Neural progenitor cell (in vitro differentiated cells): ENCODE results near the gene COCH. TPM values are rescaled to one million over a fixed set of nuclear protein-coding genes. Genes with fewer than 3 reads are reported as not detected.

Experiments
- DNase-seq: peaks from one replicate; pipeline ENCODE4 v3.0.0-alpha.2; 2016; ENCODE audit warnings: low spot score
- H2AFZ ChIP-seq: fragments of 200-600 bp; sonication (generic); replicated peaks from 2 replicates; pipeline ENCODE4 v1.6.1; 2016; ENCODE audit warnings: antibody characterized with exemption
- H3F3A ChIP-seq: fragments of 200-600 bp; sonication (generic); 2 replicates; pipeline ENCODE4 v1.6.1; 2016; ENCODE audit warnings: antibody characterized with exemption, low read depth
- H3K27ac ChIP-seq: fragments of 200-600 bp; sonication (generic); 2 replicates; pipeline ENCODE4 v1.5.1; 2016; ENCODE audit warnings: mild to moderate bottlenecking
- H3K27me3 ChIP-seq: fragments of 200-600 bp; sonication (generic); 2 replicates; pipeline ENCODE4 v1.6.1; 2016; ENCODE audit warnings: mild to moderate bottlenecking, moderate library complexity
- H3K36me3 ChIP-seq: fragments of 200-600 bp; sonication (generic); 2 replicates; pipeline ENCODE4 v1.5.1; 2016
- H3K4me1 ChIP-seq: fragments of 200-600 bp; sonication (generic); 2 replicates; pipeline ENCODE4 v1.6.1; 2016; ENCODE audit warnings: mixed run types
- H3K4me2 ChIP-seq: fragments of 200-600 bp; sonication (generic); 2 replicates; pipeline ENCODE4 v1.6.1; 2016
- H3K4me3 ChIP-seq: fragments of 200-600 bp; sonication (generic); 2 replicates; pipeline ENCODE4 v1.5.1; 2016
- H3K79me2 ChIP-seq: fragments of 200-600 bp; sonication (generic); 2 replicates; pipeline ENCODE4 v1.6.1; 2016; ENCODE audit warnings: low read depth
- H3K9ac ChIP-seq: fragments of 200-600 bp; sonication (generic); 2 replicates; pipeline ENCODE4 v1.6.1; 2016
- H3K9me3 ChIP-seq: fragments of 200-600 bp; sonication (generic); 2 replicates; pipeline ENCODE4 v1.5.1; 2016; ENCODE audit warnings: low read depth
- H4K20me1 ChIP-seq: fragments of 200-600 bp; sonication (generic); 2 replicates; pipeline ENCODE4 v1.6.1; 2016; ENCODE audit warnings: low read depth
- H3K27ac Mint-ChIP-seq: 3 replicates; pipeline ENCODE4 v1.8.0; 2021; ENCODE audit warnings: mixed read lengths
- H3K27me3 Mint-ChIP-seq: 2 replicates; pipeline ENCODE4 v1.8.0; 2022; ENCODE audit warnings: low read depth, mild to moderate bottlenecking, inconsistent platforms, moderate library complexity, mixed read lengths; ENCODE audit not compliant: insufficient read depth
- H3K36me3 Mint-ChIP-seq: 3 replicates; pipeline ENCODE4 v1.8.0; 2021; ENCODE audit warnings: mixed read lengths
- H3K4me1 Mint-ChIP-seq: 3 replicates; pipeline ENCODE4 v1.8.0; 2021; ENCODE audit warnings: mixed read lengths
- H3K4me3 Mint-ChIP-seq: 3 replicates; pipeline ENCODE4 v1.8.0; 2021; ENCODE audit warnings: mild to moderate bottlenecking, moderate library complexity, mixed read lengths
- H3K9me3 Mint-ChIP-seq: 3 replicates; pipeline ENCODE4 v1.8.0; 2020; ENCODE audit warnings: mixed read lengths
- CTCF ChIP-seq: fragments of 200-600 bp; sonication (generic); IDR thresholded peaks from 2 replicates; pipeline ENCODE4 v1.5.1; 2017; ENCODE audit warnings: antibody characterized with exemption, mild to moderate bottlenecking
- EZH2 ChIP-seq: fragments of 200-600 bp; sonication (generic); IDR thresholded peaks from 2 replicates; pipeline ENCODE4 v1.6.1; 2017; ENCODE audit warnings: antibody characterized with exemption, mild to moderate bottlenecking, moderate library complexity
- EZH2phosphoT487 ChIP-seq: fragments of 200-600 bp; sonication (generic); IDR thresholded peaks from 2 replicates; pipeline ENCODE4 v1.6.1; 2017; ENCODE audit warnings: antibody characterized with exemption
- total RNA-seq: library from RNA; depleted of rRNA; stranded (reverse); fragments of >200 nt; gene quantifications from 2 replicates; pipeline ENCODE4 v1.2.3, GENCODE V29; 2015; ENCODE audit warnings: low replicate concordance

The COCH gene
- total RNA-seq: 23.1 and 31.1 TPM in 2 replicates

GRCh38 chr14:30874120-30874998 is at the start of gene COCH:
Gene COCH, plus strand, starts transcription at chr14:30874559. Its CDS starts 380 bp downstream, at chr14:30874939.
- peak; percentile 86 for DNase-seq
- Mint-ChIP-seq H3K9me3 (no peaks in the 10 kb centered on the region), H3K4me1 (peaks cover 11% of the 10 kb centered on the region), H3K4me3 (peak within 1 kb of the TSS; percentile 84), H3K27ac (no peak within 1 kb of the TSS), H3K36me3 (peaks cover 1% of the 10 kb centered on the region), H3K27me3 (peaks cover 29% of the 10 kb centered on the region)
- H3K4me1 ChIP-seq: peaks cover 11% of the 10 kb centered on the region
- H3K4me3 ChIP-seq: peak within 1 kb of the TSS; percentile 65
- peak within 1 kb of the TSS; percentile 97 for H2AFZ ChIP-seq
- H3K4me2 ChIP-seq: peak within 1 kb of the TSS; percentile 94
- H3K27me3 ChIP-seq: peaks cover 49% of the 10 kb centered on the region
- no peak within 1 kb of the TSS for H3K9ac ChIP-seq
- no peaks in the 10 kb centered on the region for H4K20me1 ChIP-seq
- H3K79me2 ChIP-seq: no peaks in the 10 kb centered on the region
- no peaks in the 10 kb centered on the region for H3K9me3 ChIP-seq
- peak; percentile 64 for TF ChIP-seq EZH2
- TF ChIP-seq EZH2phosphoT487: no peak
- TF ChIP-seq CTCF: peak; percentile 46
- H3K36me3 ChIP-seq: no peaks in the 10 kb centered on the region
- peaks cover 13% of the 10 kb centered on the region for H3F3A ChIP-seq
- no peak within 1 kb of the TSS for H3K27ac ChIP-seq

GRCh38 chr14:30826070-30826469 is 48.3 kb upstream of the COCH start:
- H3K9ac ChIP-seq: no peak overlapping the region
- no peak overlapping the region for H2AFZ ChIP-seq
- no peaks in the 10 kb centered on the region for H3K27me3 ChIP-seq
- H3K36me3 ChIP-seq: no peaks in the 10 kb centered on the region
- H3K79me2 ChIP-seq: no peaks in the 10 kb centered on the region
- H3K9me3 Mint-ChIP-seq: peaks cover 14% of the 10 kb centered on the region
- no peak for DNase-seq
- H3K9me3 ChIP-seq: peaks cover 10% of the 10 kb centered on the region
- H3K4me3 Mint-ChIP-seq: no peak overlapping the region
- no peak for TF ChIP-seq EZH2
- TF ChIP-seq EZH2phosphoT487: no peak
- TF ChIP-seq CTCF: no peak
- H3K27ac Mint-ChIP-seq: no peak overlapping the region
- H3K36me3 Mint-ChIP-seq: peaks cover 2% of the 10 kb centered on the region
- no peak overlapping the region for H3K27ac ChIP-seq
- no peaks in the 10 kb centered on the region for H3K27me3 Mint-ChIP-seq
- no peaks in the 10 kb centered on the region for H3K4me1 ChIP-seq
- no peaks in the 10 kb centered on the region for H3F3A ChIP-seq
- no peaks in the 10 kb centered on the region for H3K4me1 Mint-ChIP-seq
- H3K4me3 ChIP-seq: no peak overlapping the region
- no peaks in the 10 kb centered on the region for H4K20me1 ChIP-seq
- H3K4me2 ChIP-seq: no peak overlapping the region

GRCh38 chr14:30829853-30830252 is 44.5 kb upstream of the COCH start:
- no peak overlapping the region for H3K4me3 ChIP-seq
- H3K36me3 Mint-ChIP-seq: peaks cover 2% of the 10 kb centered on the region
- H3K4me3 Mint-ChIP-seq: no peak overlapping the region
- DNase-seq: no peak
- H3K9ac ChIP-seq: no peak overlapping the region
- H3K27ac ChIP-seq: no peak overlapping the region
- H3K9me3 Mint-ChIP-seq: peaks cover 14% of the 10 kb centered on the region
- TF ChIP-seq EZH2phosphoT487 (no peak), EZH2 (no peak), CTCF (no peak)
- no peak overlapping the region for H2AFZ ChIP-seq
- no peaks in the 10 kb centered on the region for H4K20me1 ChIP-seq
- no peaks in the 10 kb centered on the region for H3K4me1 ChIP-seq
- no peaks in the 10 kb centered on the region for H3F3A ChIP-seq
- H3K27me3 ChIP-seq: no peaks in the 10 kb centered on the region
- H3K36me3 ChIP-seq: no peaks in the 10 kb centered on the region
- H3K79me2 ChIP-seq: no peaks in the 10 kb centered on the region
- no peaks in the 10 kb centered on the region for H3K27me3 Mint-ChIP-seq
- no peak overlapping the region for H3K27ac Mint-ChIP-seq
- peaks cover 10% of the 10 kb centered on the region for H3K9me3 ChIP-seq
- H3K4me2 ChIP-seq: no peak overlapping the region
- no peaks in the 10 kb centered on the region for H3K4me1 Mint-ChIP-seq
